Iris pigment epithelial cell (primary cell): ENCODE measurements around the gene OR51V1.
"Not testable (repeated sequence)": the region's sequence is repeated elsewhere in the genome, so short reads cannot be mapped to it uniquely, and the experiment has no call there.

Experiments
- DNase-seq: peaks from one replicate; pipeline ENCODE4 v3.0.0-alpha.2; 2011; ENCODE audit warnings: low read depth

The OR51V1 gene, protein sequence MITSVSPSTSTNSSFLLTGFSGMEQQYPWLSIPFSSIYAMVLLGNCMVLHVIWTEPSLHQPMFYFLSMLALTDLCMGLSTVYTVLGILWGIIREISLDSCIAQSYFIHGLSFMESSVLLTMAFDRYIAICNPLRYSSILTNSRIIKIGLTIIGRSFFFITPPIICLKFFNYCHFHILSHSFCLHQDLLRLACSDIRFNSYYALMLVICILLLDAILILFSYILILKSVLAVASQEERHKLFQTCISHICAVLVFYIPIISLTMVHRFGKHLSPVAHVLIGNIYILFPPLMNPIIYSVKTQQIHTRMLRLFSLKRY

DNA sequence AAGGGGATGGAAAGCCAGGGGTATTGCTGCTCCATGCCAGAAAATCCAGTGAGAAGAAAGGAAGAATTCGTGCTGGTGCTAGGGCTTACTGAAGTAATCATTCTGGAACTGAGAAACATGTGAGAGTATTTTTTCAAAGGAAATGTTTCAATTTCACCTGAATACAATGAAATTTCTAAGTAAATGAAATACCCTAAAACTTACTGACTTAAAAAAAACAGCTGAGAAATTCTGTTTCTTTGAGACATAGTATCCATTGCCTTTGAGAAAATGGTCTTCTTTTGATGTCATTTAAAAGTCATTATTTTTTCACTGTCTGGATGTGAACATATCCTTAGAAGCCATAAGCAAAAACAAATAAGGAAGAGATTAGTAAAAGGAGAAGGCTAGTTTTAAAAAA is at the start of gene OR51V1:
Gene OR51V1, minus strand, starts transcription at position 101 of the 400 bp plus-strand sequence. Its CDS starts 0 bp downstream, at position 101.
- DNase-seq = no peak

DNA sequence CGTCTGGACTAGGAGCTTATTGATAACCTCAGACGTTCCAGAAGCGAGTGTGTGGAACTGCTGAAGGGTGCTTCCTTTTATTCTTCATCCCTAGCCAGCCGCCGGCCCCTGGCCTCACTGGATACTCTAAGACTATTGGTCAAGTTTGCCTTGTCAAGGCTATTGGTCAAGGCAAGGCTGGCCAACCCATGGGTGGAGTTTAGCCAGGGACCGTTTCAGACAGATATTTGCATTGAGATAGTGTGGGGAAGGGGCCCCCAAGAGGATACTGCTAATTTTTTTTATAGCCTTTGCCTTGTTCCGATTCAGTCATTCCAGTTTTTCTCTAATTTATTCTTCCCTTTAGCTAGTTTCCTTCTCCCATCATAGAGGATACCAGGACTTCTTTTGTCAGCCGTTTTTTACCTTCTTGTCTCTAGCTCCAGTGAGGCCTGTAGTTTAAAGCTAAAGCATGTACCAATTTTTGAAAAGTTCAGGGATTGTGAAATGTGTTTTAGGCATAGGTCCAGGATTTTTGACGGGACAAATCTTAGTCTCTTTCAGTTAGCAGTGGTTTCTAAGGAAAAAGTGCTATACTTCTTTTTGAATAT is 49.4 kb upstream of the OR51V1 start, which contains the start of gene HBG1:
Gene HBG1, minus strand, starts transcription at position 51 of the 590 bp plus-strand sequence. CDS start 53 bp downstream, outside the sequence.
- not testable (repeated sequence) for DNase-seq

DNA sequence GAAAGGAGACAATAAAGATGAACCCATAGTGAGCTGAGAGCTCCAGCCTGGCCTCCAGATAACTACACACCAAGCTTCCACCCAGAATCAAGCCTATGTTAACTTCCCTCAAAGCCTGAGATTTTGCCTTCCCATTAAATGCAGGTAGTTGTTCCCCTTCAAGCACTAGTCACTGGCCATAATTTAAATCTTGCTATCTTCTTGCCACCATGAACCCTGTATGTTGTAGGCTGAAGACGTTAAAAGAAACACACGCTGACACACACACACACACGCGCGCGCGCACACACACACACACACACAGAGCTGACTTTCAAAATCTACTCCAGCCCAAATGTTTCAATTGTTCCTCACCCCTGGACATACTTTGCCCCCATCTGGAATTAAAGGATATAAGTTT is 48.0 kb upstream of the OR51V1 start:
- DNase-seq = not testable (repeated sequence)

DNA sequence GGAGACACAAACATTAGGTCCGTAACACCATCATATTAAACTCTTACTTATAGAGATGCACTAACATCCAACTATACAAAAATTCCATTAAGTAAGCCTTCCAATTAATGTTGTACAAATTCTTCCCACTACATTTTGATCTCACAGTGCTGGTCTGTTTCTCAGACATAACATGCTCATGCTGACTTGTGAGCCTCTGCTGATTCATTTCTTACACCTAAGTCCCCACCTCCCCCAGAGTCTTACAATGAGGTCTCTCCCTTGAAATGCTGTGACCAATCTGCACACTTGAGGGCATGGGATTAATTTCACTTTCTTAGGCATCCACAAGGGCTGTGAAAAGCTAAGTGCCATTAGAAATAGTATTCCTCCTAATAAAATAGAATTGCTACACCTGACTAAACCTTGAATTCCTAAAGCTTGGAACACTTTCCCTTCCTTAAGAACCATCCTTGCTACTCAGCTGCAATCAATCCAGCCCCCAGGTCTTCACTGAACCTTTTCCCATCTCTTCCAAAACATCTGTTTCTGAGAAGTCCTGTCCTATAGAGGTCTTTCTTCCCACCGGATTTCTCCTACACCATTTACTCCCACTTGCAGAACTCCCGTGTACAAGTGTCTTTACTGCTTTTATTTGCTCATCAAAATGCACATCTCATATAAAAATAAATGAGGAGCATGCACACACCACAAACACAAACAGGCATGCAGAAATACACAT is 47.1 kb upstream of the OR51V1 start:
- peak; percentile 15 for DNase-seq

DNA sequence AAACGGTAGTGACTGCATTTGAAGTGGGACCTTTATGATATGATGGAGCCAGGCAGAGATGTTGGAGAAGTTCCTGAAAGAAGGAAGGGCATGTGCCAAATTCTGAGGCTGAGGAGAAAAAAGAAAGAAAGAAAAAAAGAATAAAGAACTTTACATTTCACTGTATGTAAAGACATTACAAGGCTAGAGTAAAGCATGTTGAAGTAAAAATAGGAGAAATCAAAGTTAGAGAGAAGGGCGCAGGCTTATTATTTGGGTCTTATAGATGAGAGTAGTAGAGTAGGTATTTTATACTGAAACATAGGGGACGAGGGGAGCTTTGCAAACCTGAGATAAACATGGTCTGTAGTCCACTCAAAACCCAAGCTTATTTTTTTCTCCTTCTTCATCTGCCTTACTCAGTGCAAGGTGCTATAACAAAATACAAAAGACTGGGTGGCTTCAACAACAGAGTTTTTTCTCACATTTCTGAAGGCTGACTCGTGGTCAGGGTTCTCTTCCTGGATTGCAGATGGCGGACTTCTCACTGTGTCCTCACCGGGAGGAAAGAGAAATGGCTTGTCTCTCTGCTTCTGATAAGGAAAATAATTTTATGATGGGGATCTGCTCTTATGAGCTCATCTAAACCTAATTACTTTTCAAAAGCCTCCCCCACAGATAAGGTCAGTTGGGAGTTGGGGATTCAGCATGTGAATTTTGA is 46.4 kb upstream of the OR51V1 start:
- DNase-seq = peak; percentile 18

DNA sequence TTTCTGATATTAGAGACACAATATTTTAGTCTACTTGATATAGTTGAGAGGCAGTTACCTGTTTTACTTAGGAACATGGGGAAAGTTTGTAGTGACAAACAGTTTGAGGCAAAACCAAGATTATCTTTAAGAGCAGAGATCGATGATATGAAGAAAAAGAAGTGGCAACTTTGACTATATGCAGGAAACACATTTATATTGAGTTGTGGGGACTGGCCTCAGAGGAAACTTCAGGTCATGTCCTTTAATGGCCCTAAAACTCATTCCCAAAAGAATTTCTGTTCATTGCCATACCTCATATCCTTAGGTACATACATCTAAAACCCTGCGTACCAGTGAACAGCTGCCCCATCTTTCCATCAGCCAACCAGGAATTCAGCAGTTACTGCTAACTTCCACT is 44.7 kb upstream of the OR51V1 start:
- no peak for DNase-seq

DNA sequence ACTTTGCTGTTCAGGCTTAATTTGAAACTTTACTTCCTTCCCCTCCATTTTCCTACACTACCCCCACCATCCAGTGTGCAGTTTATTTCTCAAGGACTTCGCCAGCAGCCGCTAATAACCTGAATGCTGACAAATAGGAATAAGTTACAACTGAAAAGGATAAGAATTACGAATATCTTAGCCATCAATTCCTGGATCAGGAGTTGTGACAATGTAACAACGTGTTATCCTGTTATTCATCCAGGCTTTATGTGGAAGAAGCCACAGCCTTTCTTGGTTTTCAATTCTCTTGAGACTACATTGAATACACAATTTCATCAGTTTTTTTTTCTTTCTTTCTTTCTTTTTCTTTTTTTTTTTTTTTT is 43.3 kb upstream of the OR51V1 start:
- DNase-seq = no peak

DNA sequence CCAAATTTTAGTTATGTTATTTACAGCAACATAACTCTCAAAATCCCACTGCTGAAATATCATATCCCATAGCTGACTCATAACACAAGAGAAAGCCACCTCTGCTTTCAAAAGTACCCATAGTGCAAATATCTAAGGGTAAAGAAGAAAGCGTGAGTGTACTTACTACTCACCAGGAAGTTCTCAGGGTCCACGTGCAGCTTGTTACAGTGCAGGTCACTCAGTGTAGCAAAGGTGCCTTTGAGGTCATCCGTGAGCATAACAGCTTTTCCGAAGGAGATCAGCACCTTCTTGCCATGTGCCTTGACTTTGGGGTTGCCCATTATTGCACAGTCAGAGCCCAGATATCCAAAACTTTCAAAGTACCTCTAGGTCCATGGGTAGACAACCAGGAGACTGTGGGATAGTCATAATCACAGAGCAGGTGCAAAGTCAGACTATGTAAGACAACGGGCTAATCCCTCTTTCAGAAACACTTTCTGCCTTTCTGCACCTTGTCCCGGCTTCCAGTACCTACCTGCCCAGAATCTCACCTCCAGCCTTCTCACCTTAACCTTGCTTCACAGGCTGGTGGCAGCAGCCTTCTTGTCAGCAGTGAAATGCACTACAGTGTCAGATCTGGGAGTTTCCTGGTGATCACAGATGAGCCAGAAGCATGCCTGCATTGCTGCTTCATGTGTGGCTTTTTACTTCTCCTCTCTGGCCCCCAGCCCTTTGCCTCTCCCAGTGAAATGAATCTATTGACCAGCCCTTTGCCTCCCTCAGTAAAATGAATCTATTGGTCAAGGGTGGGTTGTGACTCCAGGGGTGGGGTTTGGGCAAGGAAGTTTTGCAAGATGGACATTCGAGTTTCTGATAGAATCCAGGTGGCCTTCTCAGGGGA is 42.7 kb upstream of the OR51V1 start:
- peak; percentile 81 for DNase-seq

DNA sequence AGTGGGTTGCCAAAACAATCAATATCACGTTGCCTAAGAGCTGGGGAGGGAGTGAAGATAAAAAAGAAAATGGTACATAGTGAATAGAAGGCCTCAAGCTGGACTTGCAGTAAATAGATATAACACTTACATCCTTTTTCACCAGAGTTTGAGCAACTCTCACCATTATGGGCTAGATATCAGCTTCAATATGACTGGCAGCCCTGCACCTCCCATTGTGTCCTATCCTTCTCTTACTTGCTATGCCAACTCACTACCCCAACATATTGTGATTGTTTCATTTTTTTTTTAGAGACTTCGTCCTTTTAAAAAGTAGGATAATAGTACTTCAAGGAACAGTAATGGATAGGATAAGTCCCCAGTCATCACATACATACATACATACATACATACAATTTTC is 41.7 kb upstream of the OR51V1 start:
- DNase-seq = no peak

DNA sequence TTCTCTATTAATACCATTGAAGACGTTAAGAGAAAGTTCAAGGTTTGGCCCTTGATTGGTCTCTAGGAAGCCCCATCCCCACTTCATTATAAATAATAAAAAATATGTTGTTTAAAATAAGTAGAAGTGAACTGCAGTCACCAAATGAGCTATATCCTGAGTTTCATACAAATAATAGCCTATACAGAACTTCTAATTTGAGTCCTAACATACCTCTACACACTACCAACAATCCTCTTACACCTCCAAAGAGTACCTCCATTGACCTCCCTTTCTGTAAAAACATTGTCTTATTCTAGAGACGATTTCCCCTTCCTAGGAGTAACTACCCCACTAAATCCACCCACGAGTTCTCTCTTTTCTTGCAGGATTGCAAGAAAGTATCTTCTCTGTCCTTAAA is 41.0 kb upstream of the OR51V1 start:
- no peak for DNase-seq

DNA sequence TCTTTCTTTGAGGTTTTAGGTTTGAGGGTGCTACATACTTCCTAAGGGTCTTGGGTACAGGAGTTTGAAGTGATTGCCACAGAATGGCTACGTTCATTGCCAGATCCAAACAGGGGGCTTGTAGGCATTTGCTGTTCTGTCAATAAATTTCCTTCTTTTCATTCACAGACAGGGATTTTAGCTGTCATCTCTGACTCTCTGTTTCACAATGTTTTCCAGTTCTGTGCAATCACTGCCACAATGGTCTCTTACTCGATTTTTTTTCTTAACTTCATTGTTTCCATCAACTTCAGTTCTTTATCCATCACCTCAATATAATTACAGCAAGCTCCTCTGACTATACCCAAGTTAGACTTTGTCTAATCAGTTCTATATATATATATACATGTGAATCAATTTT is 40.0 kb upstream of the OR51V1 start:
- no peak for DNase-seq

DNA sequence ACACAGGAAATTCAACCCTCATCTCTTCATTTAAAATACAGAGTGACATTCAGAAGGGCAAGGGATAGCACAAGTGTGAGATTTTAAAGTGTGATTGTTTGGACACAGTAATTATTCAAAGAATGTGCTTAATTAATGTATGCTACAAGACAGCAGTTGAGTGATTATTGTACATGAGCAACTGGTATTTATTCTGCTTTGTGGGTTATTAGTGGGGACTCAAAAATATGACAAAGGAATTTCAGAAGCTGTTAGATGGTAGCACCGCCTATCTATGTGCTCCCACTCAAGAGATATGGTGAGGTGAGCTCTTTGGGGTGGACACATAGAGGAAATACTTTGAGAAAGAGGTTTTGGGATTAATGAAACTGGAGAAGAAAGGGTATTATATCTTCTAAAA is 39.6 kb upstream of the OR51V1 start:
- no peak for DNase-seq

DNA sequence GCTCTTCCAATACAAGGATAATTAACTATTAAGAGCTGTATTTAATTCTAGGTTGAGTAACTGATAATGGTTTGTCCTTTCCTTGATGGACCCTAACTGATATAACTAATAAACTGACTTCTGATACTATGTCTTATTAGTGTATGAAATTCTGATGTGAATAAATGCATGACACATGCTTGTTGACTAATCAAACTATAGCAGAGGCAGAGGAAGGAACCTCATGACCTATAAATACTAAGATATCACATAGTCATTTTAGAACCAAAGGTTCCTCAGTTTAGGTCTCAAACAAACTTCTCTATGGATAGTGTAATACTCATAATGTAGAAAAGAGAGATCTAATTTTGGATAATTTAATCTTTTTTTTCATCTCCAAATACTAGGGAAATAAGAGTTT is 38.6 kb upstream of the OR51V1 start:
- DNase-seq = peak; percentile 25

DNA sequence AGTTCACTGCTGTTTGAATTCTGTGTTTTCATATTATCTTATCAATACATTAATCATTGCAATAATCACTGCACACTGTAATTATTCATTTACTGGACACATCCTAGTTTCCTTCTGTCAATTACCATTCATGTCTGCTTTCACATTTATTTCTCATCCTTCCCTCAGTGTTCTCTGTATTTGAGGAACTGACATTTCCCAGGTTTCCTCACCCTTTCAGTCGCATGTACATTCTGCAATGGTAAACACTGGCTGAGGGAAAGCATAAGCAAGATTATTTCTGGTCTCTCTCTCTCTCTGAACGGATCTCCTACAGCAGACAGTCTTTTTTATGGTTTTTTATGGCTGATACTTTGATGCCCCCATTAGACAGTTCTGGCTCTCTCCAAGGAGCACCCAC is 38.0 kb upstream of the OR51V1 start:
- no peak for DNase-seq

DNA sequence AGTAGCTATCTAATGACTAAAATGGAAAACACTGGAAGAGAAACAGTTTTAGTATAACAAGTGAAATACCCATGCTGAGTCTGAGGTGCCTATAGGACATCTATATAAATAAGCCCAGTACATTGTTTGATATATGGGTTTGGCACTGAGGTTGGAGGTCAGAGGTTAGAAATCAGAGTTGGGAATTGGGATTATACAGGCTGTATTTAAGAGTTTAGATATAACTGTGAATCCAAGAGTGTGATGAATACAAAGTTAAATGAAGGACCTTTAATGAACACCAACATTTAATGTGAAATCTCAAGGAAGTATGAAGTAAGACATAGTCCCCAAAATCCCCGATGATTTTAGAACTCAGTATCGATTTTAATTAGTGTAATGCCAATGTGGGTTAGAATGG is 36.9 kb upstream of the OR51V1 start:
- DNase-seq = no peak

DNA sequence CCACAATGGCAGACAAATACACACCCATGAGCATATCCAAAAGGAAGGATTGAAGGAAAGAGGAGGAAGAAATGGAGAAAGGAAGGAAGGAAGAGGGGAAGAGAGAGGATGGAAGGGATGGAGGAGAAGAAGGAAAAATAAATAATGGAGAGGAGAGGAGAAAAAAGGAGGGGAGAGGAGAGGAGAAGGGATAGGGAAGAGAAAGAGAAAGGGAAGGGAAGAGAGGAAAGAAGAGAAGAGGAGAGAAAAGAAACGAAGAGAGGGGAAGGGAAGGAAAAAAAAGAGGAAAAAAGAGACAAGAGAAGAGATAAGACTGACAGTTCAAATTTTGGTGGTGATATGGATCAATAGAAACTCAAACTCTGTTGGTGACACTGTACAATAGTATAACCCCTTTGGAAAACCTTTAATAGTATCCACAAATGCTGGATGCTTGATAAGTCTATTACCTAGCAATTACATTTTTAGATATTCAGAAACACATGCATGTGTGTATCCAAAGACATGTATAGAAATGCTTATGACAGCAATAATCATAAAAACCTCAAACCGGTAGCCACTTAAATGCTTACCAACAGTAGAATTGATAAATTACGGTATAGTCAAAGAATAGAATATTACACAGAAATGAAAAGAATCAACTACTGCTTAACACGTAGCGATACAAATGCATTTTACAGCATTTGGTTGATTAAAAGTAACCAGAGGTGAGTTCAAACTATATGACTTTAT is 35.0 kb upstream of the OR51V1 start:
- DNase-seq = no peak

DNA sequence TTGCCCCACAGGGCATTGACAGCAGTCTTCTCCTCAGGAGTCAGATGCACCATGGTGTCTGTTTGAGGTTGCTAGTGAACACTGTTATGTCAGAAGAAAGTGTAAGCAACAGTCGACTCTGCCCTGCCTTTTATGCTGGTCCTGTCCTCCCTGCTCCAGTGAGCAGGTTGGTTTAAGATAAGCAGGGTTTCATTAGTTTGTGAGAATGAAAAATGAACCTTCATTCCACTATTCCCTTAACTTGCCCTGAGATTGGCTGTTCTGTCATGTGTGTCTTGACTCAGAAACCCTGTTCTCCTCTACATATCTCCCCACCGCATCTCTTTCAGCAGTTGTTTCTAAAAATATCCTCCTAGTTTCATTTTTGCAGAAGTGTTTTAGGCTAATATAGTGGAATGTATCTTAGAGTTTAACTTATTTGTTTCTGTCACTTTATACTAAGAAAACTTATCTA is 33.9 kb upstream of the OR51V1 start, which contains the start of gene HBD:
Gene HBD, minus strand, starts transcription at position 103 of the 454 bp plus-strand sequence. Its CDS starts 50 bp downstream, at position 53.
- peak; percentile 64 for DNase-seq

DNA sequence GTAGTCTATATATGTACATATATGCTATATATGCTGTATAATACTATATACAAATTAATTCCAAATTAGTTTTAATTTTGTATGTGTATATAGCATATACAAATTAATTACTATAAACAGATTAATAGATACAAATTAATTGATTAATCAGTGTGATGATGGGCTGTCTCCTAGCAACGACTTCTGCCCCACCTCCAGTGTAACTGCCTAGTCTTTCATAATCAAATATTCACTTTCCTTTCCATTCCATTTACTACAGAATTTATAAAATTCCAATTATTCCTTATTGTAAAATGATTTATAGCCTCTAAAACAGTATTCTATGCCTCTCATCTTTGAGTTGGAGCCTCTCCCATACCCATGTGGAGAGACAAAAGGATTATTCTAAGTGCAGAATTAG is 32.8 kb upstream of the OR51V1 start:
- DNase-seq = no peak

DNA sequence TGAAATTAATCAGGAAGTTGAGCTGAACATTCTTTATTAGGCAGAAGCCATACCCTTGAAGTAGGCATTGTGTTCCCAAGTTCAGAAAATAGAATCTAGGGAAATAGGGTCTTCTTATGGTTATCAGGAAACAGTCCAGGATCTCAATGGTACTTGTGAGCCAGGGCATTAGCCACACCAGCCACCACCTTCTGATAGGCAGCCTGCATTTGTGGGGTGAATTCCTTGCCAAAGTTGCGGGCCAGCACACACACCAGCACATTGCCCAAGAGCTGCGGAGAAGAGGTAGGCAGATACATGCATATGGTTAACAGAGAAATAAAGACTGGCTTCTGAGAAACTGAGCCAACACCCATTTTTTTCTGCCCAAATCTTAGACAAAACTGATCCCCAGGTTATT is 32.3 kb upstream of the OR51V1 start:
- no peak for DNase-seq

DNA sequence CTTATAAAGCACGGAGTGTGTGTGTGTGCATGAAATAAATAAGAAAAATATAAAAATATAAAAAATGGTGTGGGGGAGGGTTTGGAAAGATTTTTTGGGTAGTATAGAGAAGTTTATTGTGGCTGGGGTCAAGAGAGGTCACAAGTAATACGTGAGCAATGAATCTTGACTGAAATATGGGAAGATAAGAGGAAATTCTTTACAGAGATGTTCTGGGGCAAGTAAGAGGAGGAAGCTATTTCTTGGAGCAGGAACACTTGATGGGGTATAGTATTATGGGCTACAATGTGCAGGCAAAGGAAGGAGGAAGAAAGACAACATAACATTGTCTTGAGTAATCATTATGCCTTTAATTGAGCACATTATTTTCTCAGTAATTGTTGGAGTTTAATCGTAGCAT is 31.7 kb upstream of the OR51V1 start:
- no peak for DNase-seq

DNA sequence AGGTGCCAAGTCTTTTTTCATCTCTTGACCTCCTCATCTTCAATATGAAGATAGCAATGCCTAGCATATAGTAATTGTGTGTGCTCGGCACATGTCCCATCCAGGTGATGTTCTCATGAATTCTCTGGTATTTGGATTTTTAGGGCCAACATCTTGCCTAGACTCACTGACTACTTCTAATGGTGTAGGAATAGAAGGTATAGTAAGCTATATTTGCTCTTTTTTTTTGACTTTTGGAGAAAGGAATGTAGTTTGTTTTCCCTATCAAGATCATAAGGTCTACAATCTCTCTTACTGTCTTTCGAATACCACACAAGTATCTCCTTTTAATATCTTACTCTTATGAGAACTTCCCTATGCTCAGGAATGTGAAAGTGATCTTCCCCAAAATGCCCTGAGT is 30.6 kb upstream of the OR51V1 start:
- no peak for DNase-seq
